PC-3 (cell line): Measurements from ENCODE around the gene CLDN9. TPM values are rescaled to one million over a fixed set of nuclear protein-coding genes. Genes with fewer than 3 reads are reported as not detected.
A peak's percentile ranks its signal among the peaks of the same experiment; 100 is the strongest.

Experiments used
- ATAC-seq: fragments of 200-7000 bp; cut with Tn5 transposase; 2 replicates; pipeline ENCODE4 v1.9.1; 2020; ENCODE audit warnings: mild to moderate bottlenecking, moderate library complexity
- BruUV-seq: library from RNA; stranded (reverse); fragments of 400-500 nt; replicated peaks from 2 replicates; lab custom pipeline; 2021; lab: Mats Ljungman, UMichigan
- CTCF ChIA-PET: fragments of 300-600 bp; sonication (Branson Sonifier 250); formaldehyde crosslinking; loops from one replicate; lab custom pipeline; 2022; ENCODE audit warnings: antibody characterized with exemption; lab: Charles Lee
- POLR2A ChIA-PET: fragments of 300-600 bp; sonication (Branson Sonifier 250); formaldehyde crosslinking; loops from one replicate; lab custom pipeline; 2022; ENCODE audit warnings: antibody characterized with exemption; ENCODE audit not compliant: unreplicated experiment; lab: Charles Lee
- DNase-seq: peaks from one replicate; pipeline ENCODE4 v3.0.0-alpha.2; 2015
- H2AFZ ChIP-seq: fragments of 300-600 bp; sonication (generic); 2 replicates; pipeline ENCODE4 v1.6.0; 2016; ENCODE audit warnings: antibody characterized with exemption, low read length
- H3F3A ChIP-seq: fragments of 300-600 bp; sonication (generic); one replicate; pipeline ENCODE4 v1.6.0; 2017; ENCODE audit warnings: antibody characterized with exemption, low read length, control low read depth, mild to moderate bottlenecking; ENCODE audit not compliant: unreplicated experiment
- H3K27ac ChIP-seq: fragments of 300-600 bp; sonication (generic); 2 replicates; pipeline ENCODE4 v1.5.1; 2016; ENCODE audit warnings: mild to moderate bottlenecking, low read length
- H3K27me3 ChIP-seq: fragments of 300-600 bp; sonication (generic); 2 replicates; pipeline ENCODE4 v1.6.1; 2016; ENCODE audit warnings: low read length, mixed read lengths
- H3K36me3 ChIP-seq: fragments of 300-600 bp; sonication (generic); 2 replicates; pipeline ENCODE4 v1.6.1; 2016; ENCODE audit warnings: low read depth, mixed run types, low read length, mixed read lengths
- H3K4me1 ChIP-seq: fragments of 300-600 bp; sonication (generic); 2 replicates; pipeline ENCODE4 v1.5.1; 2016; ENCODE audit warnings: low read length; ENCODE audit not compliant: insufficient read depth
- H3K4me2 ChIP-seq: fragments of 300-600 bp; sonication (generic); 2 replicates; pipeline ENCODE4 v1.6.0; 2016; ENCODE audit warnings: low read length
- H3K4me3 ChIP-seq: fragments of 300-600 bp; sonication (generic); 2 replicates; pipeline ENCODE4 v1.5.1; 2016; ENCODE audit warnings: mild to moderate bottlenecking, low read length, mixed read lengths
- H3K79me2 ChIP-seq: fragments of 300-600 bp; sonication (generic); 2 replicates; pipeline ENCODE4 v1.6.1; 2017; ENCODE audit warnings: low read length, mixed read lengths
- H3K9ac ChIP-seq: fragments of 300-600 bp; sonication (generic); 2 replicates; pipeline ENCODE4 v1.6.0; 2016; ENCODE audit warnings: mild to moderate bottlenecking, low read length
- H3K9me2 ChIP-seq: fragments of 300-600 bp; sonication (generic); replicated peaks from 2 replicates; pipeline ENCODE4 v1.6.1; 2016; ENCODE audit warnings: mixed run types, low read length, mixed read lengths
- H3K9me3 ChIP-seq: fragments of 300-600 bp; sonication (generic); 2 replicates; pipeline ENCODE4 v1.6.1; 2016; ENCODE audit warnings: low read length, mixed read lengths
- H4K20me1 ChIP-seq: fragments of 300-600 bp; sonication (generic); 2 replicates; pipeline ENCODE4 v1.6.1; 2016; ENCODE audit warnings: low read length, mixed read lengths
- CTCF ChIP-seq: fragments of 300-600 bp; sonication (generic); conservative IDR thresholded peaks from 2 replicates; pipeline ENCODE4 v1.5.1; 2017; ENCODE audit warnings: antibody characterized with exemption, low read depth, mild to moderate bottlenecking, low read length
- EZH2 ChIP-seq: fragments of 300-600 bp; sonication (generic); IDR thresholded peaks from one replicate; pipeline ENCODE4 v1.6.1; 2017; ENCODE audit warnings: antibody characterized with exemption, mild to moderate bottlenecking, low read length; ENCODE audit not compliant: unreplicated experiment
- EZH2phosphoT487 ChIP-seq: fragments of 300-600 bp; sonication (generic); IDR thresholded peaks from 2 replicates; pipeline ENCODE4 v1.6.1; 2018; ENCODE audit warnings: mild to moderate bottlenecking, antibody characterized with exemption, low read length, borderline replicate concordance
- intact Hi-C: fragments of 100-400 bp; cut with micrococcal nuclease; formaldehyde crosslinking; loops from 2 replicates; pipeline ENCODE4 v1.9.0; 2023
- total RNA-seq: library from RNA; depleted of rRNA; stranded (reverse); fragments of >200 nt; gene quantifications from 2 replicates; pipeline ENCODE4 v1.2.3, GENCODE V29; 2014

Gene CLDN9
- total RNA-seq, 1 experiment from 2014 or later, result 0.33 TPM

DNA sequence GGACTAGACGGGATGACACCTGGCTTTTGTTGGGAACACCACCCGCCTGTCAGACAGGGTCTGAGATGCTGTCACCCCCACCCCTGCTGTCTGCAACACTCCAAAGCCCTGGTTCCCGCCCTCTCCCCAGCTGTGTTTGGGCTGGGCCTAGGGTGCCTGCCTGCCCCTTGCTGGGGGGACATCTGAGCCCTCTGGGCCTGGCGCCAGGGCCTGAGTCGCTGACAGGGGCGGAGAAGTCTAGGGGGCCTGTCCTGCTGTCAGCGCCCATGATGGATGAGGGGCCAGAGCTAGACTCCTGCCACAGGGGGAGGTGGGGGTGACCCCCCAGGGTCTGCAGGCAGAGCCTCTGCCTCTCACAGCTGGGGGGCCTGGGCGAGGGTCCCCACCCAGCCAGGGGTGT lies 24.9 kb upstream of the CLDN9 start:
- Histone ChIP-seq H3F3A (no peaks in the 10 kb centered on the region), H3K27me3 (no peaks in the 10 kb centered on the region), H3K27ac (no peak overlapping the region), H3K79me2 (no peaks in the 10 kb centered on the region), H4K20me1 (no peaks in the 10 kb centered on the region), H3K4me2 (no peak overlapping the region), H3K4me1 (peaks cover 13% of the 10 kb centered on the region), H3K9ac (no peak overlapping the region), H3K9me3 (no peaks in the 10 kb centered on the region), H2AFZ (no peak overlapping the region), H3K36me3 (no peaks in the 10 kb centered on the region), H3K4me3 (no peak overlapping the region), H3K9me2 (no peaks in the 10 kb centered on the region)
- ATAC-seq, result no peak
- BruUV-seq, result no TSS peak
- DNase-seq, result no peak
- intact Hi-C loops, result no loop called here
- CTCF ChIA-PET, result no interaction called here
- TF ChIP-seq EZH2phosphoT487 (no peak), EZH2 (no peak), CTCF (no peak)
- POLR2A ChIA-PET, result no interaction called here

DNA sequence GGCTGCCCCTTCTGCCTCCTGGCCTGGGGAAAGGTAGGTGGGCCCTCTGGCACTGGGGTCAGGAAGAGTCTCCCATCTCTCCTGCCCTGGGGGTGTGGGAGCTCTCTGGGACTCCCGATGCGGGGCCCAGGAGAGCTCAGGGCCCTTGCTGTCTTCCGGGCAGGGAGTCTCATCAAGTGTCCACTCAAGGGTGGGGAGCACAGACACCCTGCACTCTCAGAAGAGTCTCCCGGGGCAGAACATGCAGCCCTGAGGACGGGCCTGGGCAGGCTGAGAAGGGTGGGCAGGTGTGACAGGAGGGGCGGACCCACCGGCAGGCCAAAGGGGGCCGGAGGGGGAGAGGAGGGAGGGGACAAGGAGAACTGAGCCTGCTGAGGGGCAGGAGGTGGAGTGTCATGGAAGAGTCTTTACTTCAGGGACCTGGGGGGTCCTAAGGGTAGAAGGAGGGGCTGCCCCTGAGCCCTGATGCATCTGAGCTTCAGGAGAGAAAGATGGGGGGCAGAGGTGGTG lies 24.1 kb upstream of the CLDN9 start:
- no peak for TF ChIP-seq CTCF
- H3K9ac ChIP-seq, result no peak overlapping the region
- H3K9me3 ChIP-seq, result no peaks in the 10 kb centered on the region
- H3K27me3 ChIP-seq, result no peaks in the 10 kb centered on the region
- no peak for ATAC-seq
- H3F3A ChIP-seq, result no peaks in the 10 kb centered on the region
- intact Hi-C loops, result no loop called here
- DNase-seq, result no peak
- peaks cover 19% of the 10 kb centered on the region for H3K4me1 ChIP-seq
- H3K4me2 ChIP-seq, result no peak overlapping the region
- H4K20me1 ChIP-seq, result no peaks in the 10 kb centered on the region
- H3K9me2 ChIP-seq, result no peaks in the 10 kb centered on the region
- no peaks in the 10 kb centered on the region for H3K79me2 ChIP-seq
- CTCF ChIA-PET, result no interaction called here
- H3K27ac ChIP-seq, result no peak overlapping the region
- H2AFZ ChIP-seq, result no peak overlapping the region
- H3K36me3 ChIP-seq, result no peaks in the 10 kb centered on the region
- POLR2A ChIA-PET, result no interaction called here
- H3K4me3 ChIP-seq, result no peak overlapping the region
- no TSS peak for BruUV-seq

- BruUV-seq, result no TSS peak
- H4K20me1 ChIP-seq, result no peaks in the 10 kb centered on the region
- peaks cover 19% of the 10 kb centered on the region for H3K4me1 ChIP-seq
- no peaks in the 10 kb centered on the region for H3F3A ChIP-seq
- H2AFZ ChIP-seq, result no peak overlapping the region
- H3K4me2 ChIP-seq, result no peak overlapping the region
- ChIA-PET POLR2A (no interaction called here), CTCF (no interaction called here)
- no peak overlapping the region for H3K9ac ChIP-seq
- H3K4me3 ChIP-seq, result no peak overlapping the region
- DNase-seq, result peak; percentile 28
- no peaks in the 10 kb centered on the region for H3K27me3 ChIP-seq
- no peaks in the 10 kb centered on the region for H3K79me2 ChIP-seq
- no peaks in the 10 kb centered on the region for H3K9me2 ChIP-seq
- ATAC-seq, result peak; percentile 25; the same call in 1 of the 2 replicates
- no peak for TF ChIP-seq CTCF
- no peak for TF ChIP-seq EZH2
- TF ChIP-seq EZH2phosphoT487, result no peak
- no peaks in the 10 kb centered on the region for H3K36me3 ChIP-seq
- H3K9me3 ChIP-seq, result no peaks in the 10 kb centered on the region
- peak overlapping the region; percentile 20; the same call in 1 of the 2 replicates for H3K27ac ChIP-seq
- intact Hi-C loops, result no loop called here
These were observed 21.8 kb upstream of the CLDN9 start for GRCh38 chr16:2990891-2991290.
